Putamen (tissue), 1 donor: Measurements from ENCODE around the gene PIK3CB.

Experiments
- DNase-seq: peaks from one replicate; pipeline ENCODE4 v3.0.0-alpha.2; 2016; ENCODE audit warnings: low spot score

The PIK3CB gene

DNA sequence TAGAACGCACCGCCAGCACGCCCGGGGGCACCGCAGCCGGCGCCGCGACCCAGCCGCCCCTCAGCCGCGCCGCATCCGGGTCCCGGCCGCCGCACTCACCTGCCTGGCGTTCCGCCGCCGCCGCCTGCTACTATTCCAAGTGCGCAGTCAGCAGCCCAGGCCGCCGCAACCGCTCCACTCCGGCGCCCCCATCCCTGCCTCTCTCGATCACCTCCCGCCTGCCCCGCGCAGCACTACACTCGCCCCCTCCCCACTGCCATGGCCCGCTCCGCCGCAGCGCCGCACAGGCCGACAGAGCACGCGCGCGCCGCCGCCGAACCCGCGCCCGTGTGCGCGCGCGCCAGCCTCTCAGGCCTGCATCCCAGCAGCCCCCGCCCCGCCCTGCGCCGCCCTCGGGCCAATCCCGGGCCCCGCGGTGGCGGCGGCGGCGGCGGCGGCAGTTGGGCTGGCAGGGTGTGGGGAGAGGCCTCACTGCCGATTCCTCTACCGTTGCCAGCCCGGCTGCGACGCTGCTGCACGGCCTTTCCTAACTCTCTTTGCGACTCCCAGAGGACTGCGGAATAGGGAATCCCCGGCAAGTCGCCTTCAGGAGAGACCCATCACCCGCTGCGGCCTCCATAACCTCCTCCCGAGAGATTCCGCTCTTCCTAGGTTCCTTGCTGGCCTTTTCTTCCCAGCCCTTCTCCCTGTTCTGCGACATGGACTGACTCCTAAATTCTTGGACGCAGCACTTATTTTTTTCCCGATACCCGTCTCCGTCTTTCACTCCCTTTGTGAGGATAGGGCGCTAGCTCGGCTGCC is at the start of gene PIK3CB:
Gene PIK3CB (minus strand): TSS at position 333 of the 801 bp plus-strand sequence. CDS start 75,585 bp downstream, outside the sequence.
- peak; percentile 94 for DNase-seq

- DNase-seq = no peak
Observed at GRCh38 chr3:138881233-138881632, 46.5 kb upstream of the PIK3CB start.

GRCh38 chr3:138879541-138880380 is 45.0 kb upstream of the PIK3CB start:
- no peak for DNase-seq

- no peak for DNase-seq
Observed at GRCh38 chr3:138877226-138877625, 42.5 kb upstream of the PIK3CB start.

- DNase-seq = no peak
Observed at GRCh38 chr3:138875754-138876664, 41.3 kb upstream of the PIK3CB start.

GRCh38 chr3:138875096-138875753 is 40.5 kb upstream of the PIK3CB start:
- no peak for DNase-seq

DNA sequence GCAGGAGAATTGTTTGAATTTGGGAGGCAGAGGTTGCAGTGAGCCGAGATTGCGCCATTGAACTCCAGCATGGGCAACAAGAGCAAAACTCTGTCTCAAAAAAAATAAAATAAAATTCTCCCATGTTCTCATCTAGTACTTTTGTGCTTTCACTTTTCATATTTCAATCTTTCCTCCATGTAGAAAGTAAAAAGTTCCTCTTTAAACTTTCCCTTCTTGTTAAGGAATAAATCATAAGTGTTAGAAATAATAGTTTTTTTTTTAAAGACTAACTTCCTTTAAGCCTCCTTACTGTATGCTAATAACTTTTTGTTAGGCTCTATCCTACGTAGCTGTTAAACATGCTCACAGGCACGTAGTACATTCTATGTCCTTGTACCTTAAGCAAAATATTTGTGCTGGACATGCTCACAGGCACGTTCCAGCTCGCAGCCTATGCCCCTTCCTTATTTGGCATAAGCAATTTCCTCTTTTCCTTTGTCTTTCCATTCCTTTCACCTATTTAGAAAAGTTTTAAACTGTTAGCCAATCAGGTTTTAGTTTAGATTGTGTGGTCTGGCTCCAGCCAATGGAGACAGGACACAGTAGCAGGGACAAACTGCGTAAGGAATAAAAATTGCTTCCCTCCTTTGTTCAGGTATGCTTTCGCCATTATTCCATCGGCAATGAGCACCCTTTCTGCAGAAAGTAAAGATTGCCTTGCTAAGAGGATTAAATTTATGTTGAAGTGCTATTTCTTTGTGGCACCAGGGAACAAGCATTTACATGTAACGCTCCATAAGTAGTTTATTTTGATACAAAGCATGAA is 38.9 kb upstream of the PIK3CB start:
- no peak for DNase-seq

DNA sequence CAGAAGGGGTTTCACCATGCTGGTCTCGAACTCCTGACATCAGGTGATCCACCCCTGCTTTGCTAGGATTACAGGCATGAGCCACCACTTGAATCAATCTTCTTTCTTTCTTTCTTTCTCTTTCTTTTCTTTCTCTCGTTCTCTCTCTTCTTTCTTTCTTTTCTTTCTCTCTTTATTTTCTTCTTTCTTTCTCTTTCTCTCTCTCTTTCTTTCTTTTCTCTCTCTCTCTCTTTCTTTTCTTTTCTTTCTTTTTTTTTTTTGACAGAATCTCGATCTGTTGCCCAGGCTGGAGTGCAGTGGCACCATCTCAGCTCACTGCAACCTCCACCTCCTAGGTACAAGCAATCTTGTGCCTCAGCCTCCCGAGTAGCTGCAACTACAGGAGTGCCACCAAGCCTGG is 37.9 kb upstream of the PIK3CB start:
- no peak for DNase-seq

- DNase-seq = no peak
Observed at GRCh38 chr3:138867996-138868395, 33.3 kb upstream of the PIK3CB start.

DNA sequence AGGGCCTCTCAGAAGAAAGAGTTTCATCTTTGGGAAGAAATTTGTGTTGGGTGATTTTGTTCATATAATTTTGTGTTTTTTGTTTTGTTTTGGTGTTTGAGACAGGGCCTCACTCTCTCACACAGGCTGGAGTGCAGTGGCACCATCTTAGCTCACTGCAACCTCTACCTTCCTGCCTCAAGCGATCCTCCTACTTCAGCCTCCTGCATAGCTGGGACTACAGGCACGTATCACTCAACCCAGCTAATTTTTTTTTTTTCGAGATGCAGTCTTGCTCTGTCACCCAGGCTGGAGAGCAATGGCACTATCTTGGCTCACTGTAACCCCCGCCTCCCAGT is 29.0 kb upstream of the PIK3CB start:
- no peak for DNase-seq

GRCh38 chr3:138862924-138863775 is 28.4 kb upstream of the PIK3CB start:
- DNase-seq = peak; percentile 34

- peak; percentile 64 for DNase-seq
Observed at GRCh38 chr3:138862531-138862923, 27.8 kb upstream of the PIK3CB start.

- DNase-seq = no peak
Observed at GRCh38 chr3:138861798-138862197, 27.1 kb upstream of the PIK3CB start.

- no peak for DNase-seq
Observed at GRCh38 chr3:138856799-138857198, 22.1 kb upstream of the PIK3CB start.

GRCh38 chr3:138854940-138855339 is 20.2 kb upstream of the PIK3CB start:
- no peak for DNase-seq

DNA sequence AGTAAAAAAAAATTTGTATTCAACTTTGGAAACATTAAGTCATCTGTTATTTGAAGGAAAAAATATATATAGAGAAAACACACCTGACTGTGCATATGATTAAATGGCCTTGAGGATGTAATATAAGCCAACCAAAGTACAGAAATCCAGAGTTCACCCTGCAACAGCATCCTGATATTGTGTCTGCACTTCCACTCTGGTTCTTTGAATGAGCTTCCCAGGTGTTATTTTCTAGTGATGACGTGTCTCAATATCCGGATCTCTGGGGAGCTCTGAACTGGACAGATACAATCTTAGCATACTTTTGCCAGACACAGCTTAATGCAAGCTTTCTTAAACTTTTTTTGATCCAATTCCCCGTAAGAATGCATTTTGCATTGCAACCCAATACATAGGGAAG is 19.5 kb upstream of the PIK3CB start:
- no peak for DNase-seq

DNA sequence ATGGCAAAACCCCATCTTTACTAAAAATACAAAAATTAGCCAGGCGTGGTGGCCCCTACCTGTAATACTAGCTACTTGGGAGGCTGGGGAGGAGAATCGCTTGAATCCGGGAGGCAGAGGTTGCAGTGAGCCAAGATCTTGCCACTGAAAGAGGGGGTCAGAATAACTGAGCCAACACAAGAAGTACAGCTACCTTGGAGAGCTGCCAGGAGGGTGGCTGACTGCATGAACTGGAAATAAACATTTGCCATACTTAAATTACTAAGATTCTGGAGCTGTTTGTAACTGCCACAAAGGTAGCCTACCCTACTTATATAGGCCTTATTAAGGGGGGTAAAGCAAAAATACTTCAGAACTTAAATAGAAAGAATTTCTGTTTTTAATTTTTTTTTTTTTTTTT is 15.4 kb upstream of the PIK3CB start:
- no peak for DNase-seq

- DNase-seq = no peak
Observed at GRCh38 chr3:138849222-138849940, 14.7 kb upstream of the PIK3CB start.

GRCh38 chr3:138848696-138849095 is 14.0 kb upstream of the PIK3CB start:
- no peak for DNase-seq
